Naive thymus-derived CD4-positive, alpha-beta T cell (primary cell): ENCODE data around the gene DOCK9. TPM values are rescaled to one million over a fixed set of nuclear protein-coding genes. Genes with fewer than 3 reads are reported as not detected.

Experiments
- ATAC-seq: fragments of 150-1000 bp; cut with Tn5 transposase; 2 replicates; pipeline ENCODE4 v1.10.0; 2021; ENCODE audit warnings: mild to moderate bottlenecking, moderate library complexity
- CTCF ChIA-PET: fragments of 350-600 bp; sonication (Branson Sonifier 250); formaldehyde crosslinking; loops from one replicate; lab custom pipeline; 2021; ENCODE audit warnings: antibody characterized with exemption; lab: Charles Lee
- POLR2A ChIA-PET: fragments of 350-600 bp; sonication (Branson Sonifier 250); formaldehyde crosslinking; loops from one replicate; lab custom pipeline; 2021; ENCODE audit warnings: antibody characterized with exemption, inconsistent platforms; lab: Charles Lee
- DNase-seq, 9 donors: peaks; one replicate each; pipeline versions ENCODE4 v3.0.0 to v3.0.0-alpha.2; 2020 to 2022; ENCODE audit warnings: mixed read lengths in 1 of 9
- H3K27ac ChIP-seq: one replicate; pipeline ENCODE4 v1.7.0; 2013; ENCODE audit warnings: mild to moderate bottlenecking, low read depth, low read length, moderate library complexity
- H3K27me3 ChIP-seq, 2 donors: one replicate each; pipeline ENCODE4 v1.7.0; 2013; ENCODE audit warnings: low read length in 2 of 2, mild to moderate bottlenecking in 2 of 2, moderate library complexity in 2 of 2; ENCODE audit not compliant: control insufficient read depth in 2 of 2, insufficient read depth in 2 of 2
- H3K36me3 ChIP-seq, 3 experiments: 1 replicate in 2 of 3; 2 replicates in 1 of 3; pipeline ENCODE4 v1.7.0; 2013; ENCODE audit warnings: low read length in 3 of 3, mild to moderate bottlenecking in 3 of 3, moderate library complexity in 1 of 3; ENCODE audit not compliant: insufficient read depth in 3 of 3, control insufficient read depth in 2 of 3
- H3K4me1 ChIP-seq, 2 donors: one replicate each; pipeline ENCODE4 v1.7.0; 2013; ENCODE audit warnings: low read length in 2 of 2, mild to moderate bottlenecking in 2 of 2, moderate library complexity in 1 of 2; ENCODE audit not compliant: control insufficient read depth in 2 of 2, insufficient read depth in 2 of 2
- H3K4me3 ChIP-seq: 2 replicates; pipeline ENCODE4 v1.7.0; 2013; ENCODE audit warnings: mild to moderate bottlenecking, low read length
- H3K9me3 ChIP-seq, 3 experiments: 1 replicate in 2 of 3; 2 replicates in 1 of 3; pipeline ENCODE4 v1.7.0; 2013; ENCODE audit warnings: low read length in 3 of 3; ENCODE audit not compliant: control insufficient read depth in 2 of 3
- H3K27ac Mint-ChIP-seq, 9 donors: one replicate each; pipeline ENCODE4 v1.8.0; 2020 to 2022; ENCODE audit warnings: mixed read lengths in 9 of 9, mild to moderate bottlenecking in 8 of 9, moderate library complexity in 5 of 9, inconsistent platforms in 2 of 9
- H3K27me3 Mint-ChIP-seq, 5 donors: one replicate each; pipeline ENCODE4 v1.8.0; 2021 to 2022; ENCODE audit warnings: mixed read lengths in 5 of 5, mild to moderate bottlenecking in 1 of 5
- H3K36me3 Mint-ChIP-seq, 5 donors: one replicate each; pipeline ENCODE4 v1.8.0; 2020 to 2022; ENCODE audit warnings: mixed read lengths in 5 of 5, mild to moderate bottlenecking in 3 of 5, inconsistent platforms in 1 of 5
- H3K4me1 Mint-ChIP-seq, 7 donors: one replicate each; pipeline ENCODE4 v1.8.0; 2020 to 2022; ENCODE audit warnings: mixed read lengths in 7 of 7, mild to moderate bottlenecking in 3 of 7, inconsistent platforms in 1 of 7
- H3K4me3 Mint-ChIP-seq, 10 donors: one replicate each; pipeline ENCODE4 v1.8.0; 2020 to 2022; ENCODE audit warnings: mild to moderate bottlenecking in 10 of 10, mixed read lengths in 10 of 10, moderate library complexity in 6 of 10, inconsistent platforms in 2 of 10
- H3K9me3 Mint-ChIP-seq, 11 donors: one replicate each; pipeline ENCODE4 v1.8.0; 2020 to 2022; ENCODE audit warnings: mixed read lengths in 11 of 11, mild to moderate bottlenecking in 4 of 11, inconsistent platforms in 1 of 11, moderate library complexity in 1 of 11
- intact Hi-C, 2 donors: fragments of 100-400 bp; cut with micrococcal nuclease; formaldehyde crosslinking; loops; one replicate each; pipeline ENCODE4 v1.15.1; 2023
- polyA plus RNA-seq, 2 donors: library from polyadenylated mRNA; unstranded; fragments of 300-500 nt; fragmentation: Illumina TruSeq; gene quantifications; one replicate each; pipeline ENCODE4 v1.2.3, GENCODE V29; 2021
- total RNA-seq, 6 experiments: library from RNA in 5 of 6; stranded (reverse) in 5 of 6; gene quantifications; 1 replicate in 5 of 6; 2 replicates in 1 of 6; pipeline ENCODE4 v1.2.3 and lab custom pipeline; 2021 to 2026

The DOCK9 gene
- total and polyA plus RNA-seq, 7 experiments from 2014 or later: 22.2 to 214 (median 122) TPM

- ATAC-seq (no peak), DNase-seq (no peak)
- no peaks in the 10 kb centered on the region for H3K4me1 ChIP-seq
- H3K27me3 Mint-ChIP-seq: no peaks in the 10 kb centered on the region
- no peak overlapping the region for H3K27ac ChIP-seq
- H3K9me3 Mint-ChIP-seq: no peaks in the 10 kb centered on the region
- H3K4me3 ChIP-seq: no peak overlapping the region
- no peak overlapping the region for H3K4me3 Mint-ChIP-seq
- H3K27me3 ChIP-seq: no peaks in the 10 kb centered on the region
- peaks cover 0 to 10% (median 2%) of the 10 kb centered on the region in 7 donors for H3K4me1 Mint-ChIP-seq
- H3K36me3 Mint-ChIP-seq: peaks cover 21 to 76% (median 58%) of the 10 kb centered on the region in 5 donors
- H3K27ac Mint-ChIP-seq: peak overlapping the region in 1 of 9 donors; percentile 15
- H3K9me3 ChIP-seq: no peaks in the 10 kb centered on the region
- CTCF ChIA-PET: interaction anchor here (0.6 kb wide), 1 partner anchor 43 kb away, joined by 3 read pairs; no protein-coding TSS in a partner anchor
- POLR2A ChIA-PET: interaction anchor here (0.6 kb wide), 1 partner anchor 402 kb away, joined by 4 read pairs; no protein-coding TSS in a partner anchor
- H3K36me3 ChIP-seq: peaks cover 18 to 68% (median 28%) of the 10 kb centered on the region in 3 experiments
- intact Hi-C loops: loop anchor here in 1 of 2 donors (5.0 kb wide), 1 partner anchor 192 kb away; no protein-coding TSS in a partner anchor
These were observed 92.3 kb downstream of the DOCK9 start for GRCh38 chr13:98885600-98885999.

GRCh38 chr13:98883998-98884397 lies 93.9 kb downstream of the DOCK9 start:
- CTCF ChIA-PET: no interaction called here
- Mint-ChIP-seq H3K27me3 (no peaks in the 10 kb centered on the region), H3K27ac (peak overlapping the region in 1 of 9 donors; percentile 21), H3K36me3 (peaks cover 29 to 85% (median 68%) of the 10 kb centered on the region in 5 donors), H3K9me3 (no peaks in the 10 kb centered on the region), H3K4me3 (no peak overlapping the region), H3K4me1 (peaks cover 0 to 2% (median 0%) of the 10 kb centered on the region in 7 donors)
- H3K4me1 ChIP-seq: no peaks in the 10 kb centered on the region
- no peak overlapping the region for H3K4me3 ChIP-seq
- POLR2A ChIA-PET: no interaction called here
- H3K27ac ChIP-seq: no peak overlapping the region
- H3K36me3 ChIP-seq: peaks cover 18 to 84% (median 31%) of the 10 kb centered on the region in 3 experiments
- H3K27me3 ChIP-seq: no peaks in the 10 kb centered on the region
- H3K9me3 ChIP-seq: no peaks in the 10 kb centered on the region
- ATAC-seq: no peak
- no peak for DNase-seq
- intact Hi-C loops: no loop called here

GRCh38 chr13:98881390-98881789 lies 96.5 kb downstream of the DOCK9 start:
- Mint-ChIP-seq H3K27ac (peak overlapping the region in 2 of 9 donors; percentile 28 to 53), H3K4me3 (no peak overlapping the region), H3K27me3 (no peaks in the 10 kb centered on the region), H3K4me1 (peaks cover 0 to 10% (median 0%) of the 10 kb centered on the region in 7 donors), H3K9me3 (no peaks in the 10 kb centered on the region), H3K36me3 (peaks cover 30 to 91% (median 75%) of the 10 kb centered on the region in 5 donors)
- CTCF ChIA-PET: no interaction called here
- H3K36me3 ChIP-seq: peaks cover 9 to 97% (median 40%) of the 10 kb centered on the region in 3 experiments
- H3K27ac ChIP-seq: no peak overlapping the region
- intact Hi-C loops: no loop called here
- no peaks in the 10 kb centered on the region for H3K4me1 ChIP-seq
- POLR2A ChIA-PET: no interaction called here
- H3K9me3 ChIP-seq: no peaks in the 10 kb centered on the region
- H3K4me3 ChIP-seq: no peak overlapping the region
- ATAC-seq (no peak), DNase-seq (no peak)
- H3K27me3 ChIP-seq: no peaks in the 10 kb centered on the region

GRCh38 chr13:98880677-98881076 lies 97.2 kb downstream of the DOCK9 start:
- H3K27me3 ChIP-seq: no peaks in the 10 kb centered on the region
- POLR2A ChIA-PET: no interaction called here
- Mint-ChIP-seq H3K36me3 (peaks cover 30 to 94% (median 73%) of the 10 kb centered on the region in 5 donors), H3K27me3 (no peaks in the 10 kb centered on the region), H3K4me3 (no peak overlapping the region), H3K27ac (peak overlapping the region in 6 of 9 donors; percentile 8 to 53 (median 18)), H3K4me1 (peaks cover 0 to 15% (median 3%) of the 10 kb centered on the region in 7 donors), H3K9me3 (no peaks in the 10 kb centered on the region)
- ATAC-seq: no peak
- no peak overlapping the region for H3K27ac ChIP-seq
- CTCF ChIA-PET: no interaction called here
- no peak overlapping the region for H3K4me3 ChIP-seq
- H3K36me3 ChIP-seq: peaks cover 9 to 99% (median 40%) of the 10 kb centered on the region in 3 experiments
- no peaks in the 10 kb centered on the region for H3K4me1 ChIP-seq
- H3K9me3 ChIP-seq: no peaks in the 10 kb centered on the region
- no peak for DNase-seq
- intact Hi-C loops: no loop called here

GRCh38 chr13:98879957-98880356 lies 97.9 kb downstream of the DOCK9 start:
- CTCF ChIA-PET: no interaction called here
- H3K4me1 Mint-ChIP-seq: peaks cover 2 to 22% (median 6%) of the 10 kb centered on the region in 7 donors

GRCh38 chr13:98879127-98879520 lies 98.7 kb downstream of the DOCK9 start:
- peak overlapping the region in 5 of 9 donors; percentile 10 to 79 (median 34) for H3K27ac Mint-ChIP-seq
- no peak overlapping the region for H3K4me3 Mint-ChIP-seq
- H3K9me3 ChIP-seq: no peaks in the 10 kb centered on the region
- H3K27me3 ChIP-seq: no peaks in the 10 kb centered on the region
- ATAC-seq: no peak
- intact Hi-C loops: loop anchor here (5.0 to 10.0 kb wide), 2 partner anchors 386 to 1708 kb away; partner anchors contain the start of gene GGACT (in 1 of the 2)
- peaks cover 2 to 30% (median 6%) of the 10 kb centered on the region in 7 donors for H3K4me1 Mint-ChIP-seq
- ChIA-PET POLR2A (no interaction called here), CTCF (no interaction called here)
- H3K27me3 Mint-ChIP-seq: no peaks in the 10 kb centered on the region
- H3K36me3 Mint-ChIP-seq: peaks cover 43 to 96% (median 81%) of the 10 kb centered on the region in 5 donors
- no peaks in the 10 kb centered on the region for H3K4me1 ChIP-seq
- H3K4me3 ChIP-seq: no peak overlapping the region
- H3K36me3 ChIP-seq: peaks cover 7 to 99% (median 39%) of the 10 kb centered on the region in 3 experiments
- no peak overlapping the region for H3K27ac ChIP-seq
- peaks cover 0 to 14% (median 7%) of the 10 kb centered on the region in 11 donors for H3K9me3 Mint-ChIP-seq
- no peak for DNase-seq

More at GRCh38 chr13:98879957-98880356, 97.9 kb downstream of the DOCK9 start:
- Histone ChIP-seq H3K9me3 (no peaks in the 10 kb centered on the region), H3K4me1 (no peaks in the 10 kb centered on the region), H3K27me3 (no peaks in the 10 kb centered on the region), H3K4me3 (no peak overlapping the region), H3K36me3 (peaks cover 10 to 98% (median 40%) of the 10 kb centered on the region in 3 experiments), H3K27ac (no peak overlapping the region)
- ATAC-seq (no peak), DNase-seq (no peak)
- H3K9me3 Mint-ChIP-seq: peaks cover 0 to 5% (median 2%) of the 10 kb centered on the region in 11 donors
- H3K36me3 Mint-ChIP-seq: peaks cover 35 to 95% (median 78%) of the 10 kb centered on the region in 5 donors
- intact Hi-C loops: loop anchor here (5.0 to 10.0 kb wide), 2 partner anchors 385 to 1707 kb away; partner anchors contain the start of gene GGACT (in 1 of the 2)
- H3K27ac Mint-ChIP-seq: peak overlapping the region in 7 of 9 donors; percentile 15 to 67 (median 34)
- H3K4me3 Mint-ChIP-seq: no peak overlapping the region
- H3K27me3 Mint-ChIP-seq: no peaks in the 10 kb centered on the region
- POLR2A ChIA-PET: no interaction called here
